Kidney tubule cell (primary cell): ENCODE measurements around the gene CHD3.

Source experiments
- DNase-seq: peaks from one replicate; pipeline ENCODE4 v3.0.0-alpha.2; 2018; ENCODE audit warnings: low spot score

Gene CHD3

GRCh38 chr17:7864995-7865650 is 23.5 kb upstream of the CHD3 start:
- DNase-seq = no peak

- DNase-seq = no peak
Measured at GRCh38 chr17:7867881-7868329, 20.7 kb upstream of the CHD3 start.

GRCh38 chr17:7873051-7873450 is 15.5 kb upstream of the CHD3 start:
- DNase-seq = no peak

- DNase-seq = no peak
Measured at GRCh38 chr17:7875804-7876370, 12.7 kb upstream of the CHD3 start.

GRCh38 chr17:7878234-7878633 is 10.4 kb upstream of the CHD3 start:
- no peak for DNase-seq

- no peak for DNase-seq
Measured at GRCh38 chr17:7880076-7880868, 8.3 kb upstream of the CHD3 start.

- DNase-seq = no peak
Measured at GRCh38 chr17:7881276-7882054, 7.1 kb upstream of the CHD3 start.

- DNase-seq = no peak
Measured at GRCh38 chr17:7882068-7882467, 6.5 kb upstream of the CHD3 start.

- no peak for DNase-seq
Measured at GRCh38 chr17:7882629-7883028, 6.0 kb upstream of the CHD3 start.

GRCh38 chr17:7883781-7884386 is 4.7 kb upstream of the CHD3 start:
- DNase-seq = peak; percentile 72

- DNase-seq = peak; percentile 18
Measured at GRCh38 chr17:7884581-7885366, 3.8 kb upstream of the CHD3 start.

- DNase-seq = peak; percentile 48
Measured at GRCh38 chr17:7885367-7886226, 3.0 kb upstream of the CHD3 start.

- DNase-seq = peak; percentile 12
Measured at GRCh38 chr17:7886227-7887037, 2.2 kb upstream of the CHD3 start.

- no peak for DNase-seq
Measured at GRCh38 chr17:7887038-7887481, 1.5 kb upstream of the CHD3 start.

GRCh38 chr17:7887482-7888183 is 956 bp upstream of the CHD3 start:
- DNase-seq = peak; percentile 93

- DNase-seq = peak; percentile 91
Measured at GRCh38 chr17:7889166-7889955, 772 bp downstream of the CHD3 start.

- no peak for DNase-seq
Measured at GRCh38 chr17:7893187-7893880, 4.7 kb downstream of the CHD3 start.
